Ovary (tissue), 3 donors: ENCODE measurements around the gene PGAM2.

Experiments used
- POLR2A ChIP-seq: fragments of 450-650 bp; IDR thresholded peaks from one replicate; pipeline ENCODE4 v1.6.1; 2017; ENCODE audit warnings: antibody characterized with exemption, mild to moderate bottlenecking, moderate library complexity
- TF ChIP-seq, protein P1 (sequence below), 3 donors: fragments of 450-650 bp in 2 of 3; fragments of 200-600 bp in 1 of 3; IDR thresholded peaks; one replicate each; pipeline versions ENCODE4 v1.5.1 to v1.8.0; 2016 to 2022; ENCODE audit warnings: antibody characterized with exemption in 3 of 3, mild to moderate bottlenecking in 1 of 3
- donor health status: DM: no; HTN: no; CAD: no.

DNA sequence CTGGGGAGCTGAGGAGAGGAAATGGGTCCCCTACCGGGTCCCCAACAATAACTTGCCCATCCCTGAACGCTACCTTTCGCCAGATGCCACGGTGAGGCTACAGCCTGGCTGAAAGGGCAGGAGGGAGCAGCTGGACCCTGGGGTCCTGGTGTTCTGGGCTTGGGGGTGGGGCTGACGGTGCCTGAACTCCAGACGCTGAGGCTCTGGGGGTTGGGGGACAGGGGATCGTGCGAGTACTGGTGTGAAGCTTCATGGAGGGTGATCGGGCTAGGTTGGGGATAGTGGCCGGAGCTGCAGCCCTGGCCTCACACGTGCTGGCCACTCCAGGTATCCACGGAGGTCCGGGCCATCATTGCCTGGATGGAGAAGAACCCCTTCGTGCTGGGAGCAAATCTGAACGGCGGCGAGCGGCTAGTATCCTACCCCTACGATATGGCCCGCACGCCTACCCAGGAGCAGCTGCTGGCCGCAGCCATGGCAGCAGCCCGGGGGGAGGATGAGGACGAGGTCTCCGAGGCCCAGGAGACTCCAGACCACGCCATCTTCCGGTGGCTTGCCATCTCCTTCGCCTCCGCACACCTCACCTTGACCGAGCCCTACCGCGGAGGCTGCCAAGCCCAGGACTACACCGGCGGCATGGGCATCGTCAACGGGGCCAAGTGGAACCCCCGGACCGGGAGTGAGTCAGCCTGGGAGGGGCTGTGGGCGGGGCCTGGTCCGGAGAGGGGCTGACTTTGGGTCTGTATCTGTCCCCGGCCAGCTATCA, 47.0 kb upstream of the PGAM2 start:
- no peak for TF ChIP-seq POLR2A
- TF ChIP-seq, protein P1, sequence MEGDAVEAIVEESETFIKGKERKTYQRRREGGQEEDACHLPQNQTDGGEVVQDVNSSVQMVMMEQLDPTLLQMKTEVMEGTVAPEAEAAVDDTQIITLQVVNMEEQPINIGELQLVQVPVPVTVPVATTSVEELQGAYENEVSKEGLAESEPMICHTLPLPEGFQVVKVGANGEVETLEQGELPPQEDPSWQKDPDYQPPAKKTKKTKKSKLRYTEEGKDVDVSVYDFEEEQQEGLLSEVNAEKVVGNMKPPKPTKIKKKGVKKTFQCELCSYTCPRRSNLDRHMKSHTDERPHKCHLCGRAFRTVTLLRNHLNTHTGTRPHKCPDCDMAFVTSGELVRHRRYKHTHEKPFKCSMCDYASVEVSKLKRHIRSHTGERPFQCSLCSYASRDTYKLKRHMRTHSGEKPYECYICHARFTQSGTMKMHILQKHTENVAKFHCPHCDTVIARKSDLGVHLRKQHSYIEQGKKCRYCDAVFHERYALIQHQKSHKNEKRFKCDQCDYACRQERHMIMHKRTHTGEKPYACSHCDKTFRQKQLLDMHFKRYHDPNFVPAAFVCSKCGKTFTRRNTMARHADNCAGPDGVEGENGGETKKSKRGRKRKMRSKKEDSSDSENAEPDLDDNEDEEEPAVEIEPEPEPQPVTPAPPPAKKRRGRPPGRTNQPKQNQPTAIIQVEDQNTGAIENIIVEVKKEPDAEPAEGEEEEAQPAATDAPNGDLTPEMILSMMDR (IDR thresholded peaks at IDR 0.05) = no peak
